Measurements from ENCODE around the gene SKI.

Gene SKI

GRCh38 chr1:2298685-2299084 lies 70.6 kb downstream of the SKI start:
- no peak for DNase-seq

GRCh38 chr1:2299131-2299627 lies 71.1 kb downstream of the SKI start:
- DNase-seq = peak in 1 of 2 experiments; percentile 36

- no peak for DNase-seq
Measured at GRCh38 chr1:2300004-2300771, 72.1 kb downstream of the SKI start.

- DNase-seq = no peak
Measured at GRCh38 chr1:2300851-2301606, 72.9 kb downstream of the SKI start.

- DNase-seq = no peak
Measured at GRCh38 chr1:2301607-2302291, 73.6 kb downstream of the SKI start.

- DNase-seq = no peak
Measured at GRCh38 chr1:2302292-2302925, 74.3 kb downstream of the SKI start.

GRCh38 chr1:2303016-2303775 lies 75.1 kb downstream of the SKI start:
- DNase-seq = no peak

GRCh38 chr1:2303781-2304180 lies 75.7 kb downstream of the SKI start:
- no peak for DNase-seq

- DNase-seq = no peak
Measured at GRCh38 chr1:2304282-2304681, 76.2 kb downstream of the SKI start.

- DNase-seq = no peak
Measured at GRCh38 chr1:2304921-2305681, 77.0 kb downstream of the SKI start.

- no peak for DNase-seq
Measured at GRCh38 chr1:2306151-2306978, 78.2 kb downstream of the SKI start.

GRCh38 chr1:2307064-2307605 lies 79.0 kb downstream of the SKI start:
- no peak for DNase-seq

GRCh38 chr1:2307972-2308371 lies 79.9 kb downstream of the SKI start:
- no peak for DNase-seq

- DNase-seq = no peak
Measured at GRCh38 chr1:2308844-2309243, 80.7 kb downstream of the SKI start.

- DNase-seq = no peak
Measured at GRCh38 chr1:2310332-2311183, 82.4 kb downstream of the SKI start.

GRCh38 chr1:2311184-2312032 lies 83.3 kb downstream of the SKI start:
- peak; percentile 40 to 74 for DNase-seq

GRCh38 chr1:2312160-2312514 lies 84.0 kb downstream of the SKI start:
- DNase-seq = no peak

Measured in NCI-H524 (cell line).